ENCODE measurements around the gene SLC25A45. TPM values are rescaled to one million over a fixed set of nuclear protein-coding genes. Genes with fewer than 3 reads are reported as not detected.

Gene SLC25A45
- total and polyA plus RNA-seq, 8 donors = 8.4 to 17.0 (median 11.8) TPM

DNA sequence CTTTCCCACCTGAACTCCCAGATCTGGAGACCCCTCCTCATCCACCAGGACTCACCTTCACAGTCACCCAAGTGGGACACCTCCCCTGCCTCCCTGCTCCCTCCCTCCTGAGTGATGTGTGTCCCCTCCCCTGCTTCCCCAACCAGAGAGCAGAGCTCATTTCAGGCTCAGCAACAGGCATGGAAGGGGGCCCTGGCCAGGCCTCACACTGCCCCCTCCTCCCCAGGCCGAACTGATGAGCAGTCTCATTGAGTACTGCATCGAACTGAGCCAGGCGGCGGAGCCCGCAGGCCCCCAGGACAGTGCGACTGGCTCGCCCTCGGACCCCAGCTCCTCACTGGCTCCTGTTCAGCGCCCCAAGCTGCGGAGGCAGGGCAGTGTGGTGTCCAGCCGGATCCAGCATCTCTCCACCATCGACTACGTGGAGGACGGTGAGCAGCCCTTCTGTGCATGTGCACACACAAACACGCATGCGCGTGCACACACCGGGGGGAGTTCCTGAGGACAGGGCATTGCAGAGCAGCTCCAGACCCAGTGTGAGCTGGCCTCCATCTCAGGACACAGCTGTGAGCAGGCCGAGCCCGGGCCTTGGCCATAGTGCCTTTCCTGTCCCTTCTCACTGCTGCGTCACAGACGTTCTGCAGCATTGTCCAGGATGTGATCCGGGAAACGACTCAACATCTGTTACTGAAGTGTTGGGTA, 22.3 kb upstream of the SLC25A45 start:
- TF ChIP-seq CTCF (IDR thresholded peaks at IDR 0.05) = no peak
- no peaks in the 10 kb centered on the region for H3K9me3 ChIP-seq
- H3K36me3 ChIP-seq = peaks cover 0 to 95% of the 10 kb centered on the region in 2 donors
- no peak overlapping the region for H3K4me3 ChIP-seq
- H3K27me3 ChIP-seq = no peaks in the 10 kb centered on the region
- no peak overlapping the region for H3K27ac ChIP-seq
- ATAC-seq (peak; percentile 33), DNase-seq (peak in 1 of 4 donors; percentile 60)
- intact Hi-C loops (cut with DNase I) = no loop called here
- H3K4me1 ChIP-seq = peaks cover 4 to 17% of the 10 kb centered on the region in 2 donors

- no peaks in the 10 kb centered on the region for H3K27me3 ChIP-seq
- peaks cover 0 to 95% of the 10 kb centered on the region in 2 donors for H3K36me3 ChIP-seq
- TF ChIP-seq CTCF (IDR thresholded peaks at IDR 0.05) = no peak
- no peak overlapping the region for H3K4me3 ChIP-seq
- intact Hi-C loops (cut with DNase I) = no loop called here
- peaks cover 4 to 17% of the 10 kb centered on the region in 2 donors for H3K4me1 ChIP-seq
- no peaks in the 10 kb centered on the region for H3K9me3 ChIP-seq
- DNase-seq (peak in 1 of 4 donors; percentile 49), ATAC-seq (no peak)
- H3K27ac ChIP-seq = peak overlapping the region; percentile 26 to 72
Measured at GRCh38 chr11:65404210-65404609, 21.8 kb upstream of the SLC25A45 start.

- Histone ChIP-seq H3K27me3 (no peaks in the 10 kb centered on the region), H3K4me3 (no peak overlapping the region), H3K4me1 (peaks cover 4 to 17% of the 10 kb centered on the region in 2 donors), H3K27ac (peak overlapping the region; percentile 26 to 72), H3K36me3 (peaks cover 0 to 95% of the 10 kb centered on the region in 2 donors), H3K9me3 (no peaks in the 10 kb centered on the region)
- DNase-seq = peak in 1 of 4 donors; percentile 69
- TF ChIP-seq CTCF (IDR thresholded peaks at IDR 0.05) = no peak
- intact Hi-C loops (cut with DNase I) = no loop called here
- peak; percentile 46 for ATAC-seq
Measured at GRCh38 chr11:65403607-65404121, 21.2 kb upstream of the SLC25A45 start.

- intact Hi-C loops (cut with DNase I) = no loop called here
- DNase-seq = peak in 1 of 4 donors; percentile 1
- no peak for TF ChIP-seq CTCF (IDR thresholded peaks at IDR 0.05)
- ATAC-seq = no peak
- Histone ChIP-seq H3K27me3 (no peaks in the 10 kb centered on the region), H3K36me3 (peaks cover 0 to 95% of the 10 kb centered on the region in 2 donors), H3K27ac (no peak overlapping the region), H3K4me1 (peaks cover 4 to 17% of the 10 kb centered on the region in 2 donors), H3K4me3 (no peak overlapping the region), H3K9me3 (no peaks in the 10 kb centered on the region)
Measured at GRCh38 chr11:65402790-65403189, 20.3 kb upstream of the SLC25A45 start.

- H3K27me3 ChIP-seq = no peaks in the 10 kb centered on the region
- intact Hi-C loops (cut with DNase I) = no loop called here
- no peak overlapping the region for H3K27ac ChIP-seq
- no peak overlapping the region for H3K4me3 ChIP-seq
- H3K9me3 ChIP-seq = no peaks in the 10 kb centered on the region
- peaks cover 4 to 17% of the 10 kb centered on the region in 2 donors for H3K4me1 ChIP-seq
- TF ChIP-seq CTCF (IDR thresholded peaks at IDR 0.05) = no peak
- DNase-seq = no peak
- peaks cover 0 to 95% of the 10 kb centered on the region in 2 donors for H3K36me3 ChIP-seq
- ATAC-seq = no peak
Measured at GRCh38 chr11:65401803-65402248, 19.4 kb upstream of the SLC25A45 start.

Measured in left lung (tissue), 10 donors.